ENCODE results near the gene CCDC127.

- TF ChIP-seq MAFK (IDR thresholded peaks at IDR 0.05; ENCODE audit: low read depth, low read length) (no peak), NFE2L2 (IDR thresholded peaks at IDR 0.05; ENCODE audit: low read depth, low read length) (no peak), POLR2A (IDR thresholded peaks at IDR 0.05; ENCODE audit: low read depth, low read length) (no peak), BHLHE40 (IDR thresholded peaks at IDR 0.05; ENCODE audit: low read depth, low read length) (no peak), USF2 (IDR thresholded peaks at IDR 0.05; ENCODE audit: low read depth, low read length) (no peak), RFX5 (IDR thresholded peaks at IDR 0.05; ENCODE audit: low read depth, low read length) (no peak), CEBPB (IDR thresholded peaks at IDR 0.05; ENCODE audit: low read depth, low read length) (no peak), MAZ (IDR thresholded peaks at IDR 0.05; ENCODE audit: borderline replicate concordance, low read depth, low read length) (no peak), ELK1 (IDR thresholded peaks at IDR 0.05; ENCODE audit: borderline replicate concordance, low read depth, low read length) (no peak), SMC3 (IDR thresholded peaks at IDR 0.05; ENCODE audit: low read depth, low read length) (no peak)
- TF ChIP-seq, protein P1, sequence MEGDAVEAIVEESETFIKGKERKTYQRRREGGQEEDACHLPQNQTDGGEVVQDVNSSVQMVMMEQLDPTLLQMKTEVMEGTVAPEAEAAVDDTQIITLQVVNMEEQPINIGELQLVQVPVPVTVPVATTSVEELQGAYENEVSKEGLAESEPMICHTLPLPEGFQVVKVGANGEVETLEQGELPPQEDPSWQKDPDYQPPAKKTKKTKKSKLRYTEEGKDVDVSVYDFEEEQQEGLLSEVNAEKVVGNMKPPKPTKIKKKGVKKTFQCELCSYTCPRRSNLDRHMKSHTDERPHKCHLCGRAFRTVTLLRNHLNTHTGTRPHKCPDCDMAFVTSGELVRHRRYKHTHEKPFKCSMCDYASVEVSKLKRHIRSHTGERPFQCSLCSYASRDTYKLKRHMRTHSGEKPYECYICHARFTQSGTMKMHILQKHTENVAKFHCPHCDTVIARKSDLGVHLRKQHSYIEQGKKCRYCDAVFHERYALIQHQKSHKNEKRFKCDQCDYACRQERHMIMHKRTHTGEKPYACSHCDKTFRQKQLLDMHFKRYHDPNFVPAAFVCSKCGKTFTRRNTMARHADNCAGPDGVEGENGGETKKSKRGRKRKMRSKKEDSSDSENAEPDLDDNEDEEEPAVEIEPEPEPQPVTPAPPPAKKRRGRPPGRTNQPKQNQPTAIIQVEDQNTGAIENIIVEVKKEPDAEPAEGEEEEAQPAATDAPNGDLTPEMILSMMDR (conservative IDR thresholded peaks at IDR 0.05; ENCODE audit: low read depth, low read length) = no peak
Observed at GRCh38 chr5:187042-187431, 30.9 kb downstream of the CCDC127 start.
